Astrocyte of the spinal cord (primary cell): ENCODE data around the gene ADORA3.

Source experiments
- DNase-seq: peaks from one replicate; pipeline ENCODE4 v3.0.0; 2011; ENCODE audit warnings: low read depth, low spot score
- H3K4me3 ChIP-seq: 2 replicates; pipeline ENCODE4 v1.5.1; 2011; ENCODE audit warnings: low read depth, mild to moderate bottlenecking, low read length, moderate library complexity
- in situ Hi-C: cut with HindIII; loops from 2 replicates; pipeline ENCODE4 v1.10.0; 2017; ENCODE audit warnings: low sequenced_read_pairs
- TF ChIP-seq, protein P1 (sequence below): IDR thresholded peaks from 2 replicates; pipeline ENCODE4 v1.5.1; 2012; ENCODE audit warnings: low read depth, mild to moderate bottlenecking, low read length, inconsistent platforms

Gene ADORA3

DNA sequence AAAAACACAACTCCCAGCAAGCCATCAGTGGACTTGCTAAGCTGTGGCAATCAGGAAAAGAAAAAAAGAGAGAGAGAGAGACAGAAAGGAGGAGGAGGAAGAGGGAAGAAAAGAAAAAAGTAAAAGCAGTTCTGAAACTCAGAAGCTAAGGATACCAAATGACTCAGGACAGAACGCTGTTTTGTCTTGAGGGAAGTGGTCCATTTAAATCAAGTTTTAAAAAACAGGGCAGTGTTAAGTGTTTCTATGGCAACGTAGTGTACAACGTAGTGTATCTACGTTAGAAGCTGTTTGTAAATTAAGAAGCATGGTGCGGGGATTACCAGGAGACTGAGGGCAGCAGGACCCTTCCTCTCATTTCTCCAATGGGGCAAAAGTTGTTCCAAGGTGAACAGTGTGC, 5.8 kb downstream of the ADORA3 start:
- in situ Hi-C loops = no loop called here
- TF ChIP-seq, protein P1, sequence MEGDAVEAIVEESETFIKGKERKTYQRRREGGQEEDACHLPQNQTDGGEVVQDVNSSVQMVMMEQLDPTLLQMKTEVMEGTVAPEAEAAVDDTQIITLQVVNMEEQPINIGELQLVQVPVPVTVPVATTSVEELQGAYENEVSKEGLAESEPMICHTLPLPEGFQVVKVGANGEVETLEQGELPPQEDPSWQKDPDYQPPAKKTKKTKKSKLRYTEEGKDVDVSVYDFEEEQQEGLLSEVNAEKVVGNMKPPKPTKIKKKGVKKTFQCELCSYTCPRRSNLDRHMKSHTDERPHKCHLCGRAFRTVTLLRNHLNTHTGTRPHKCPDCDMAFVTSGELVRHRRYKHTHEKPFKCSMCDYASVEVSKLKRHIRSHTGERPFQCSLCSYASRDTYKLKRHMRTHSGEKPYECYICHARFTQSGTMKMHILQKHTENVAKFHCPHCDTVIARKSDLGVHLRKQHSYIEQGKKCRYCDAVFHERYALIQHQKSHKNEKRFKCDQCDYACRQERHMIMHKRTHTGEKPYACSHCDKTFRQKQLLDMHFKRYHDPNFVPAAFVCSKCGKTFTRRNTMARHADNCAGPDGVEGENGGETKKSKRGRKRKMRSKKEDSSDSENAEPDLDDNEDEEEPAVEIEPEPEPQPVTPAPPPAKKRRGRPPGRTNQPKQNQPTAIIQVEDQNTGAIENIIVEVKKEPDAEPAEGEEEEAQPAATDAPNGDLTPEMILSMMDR = no peak
- no peak for DNase-seq
- H3K4me3 ChIP-seq = no peak overlapping the region

DNA sequence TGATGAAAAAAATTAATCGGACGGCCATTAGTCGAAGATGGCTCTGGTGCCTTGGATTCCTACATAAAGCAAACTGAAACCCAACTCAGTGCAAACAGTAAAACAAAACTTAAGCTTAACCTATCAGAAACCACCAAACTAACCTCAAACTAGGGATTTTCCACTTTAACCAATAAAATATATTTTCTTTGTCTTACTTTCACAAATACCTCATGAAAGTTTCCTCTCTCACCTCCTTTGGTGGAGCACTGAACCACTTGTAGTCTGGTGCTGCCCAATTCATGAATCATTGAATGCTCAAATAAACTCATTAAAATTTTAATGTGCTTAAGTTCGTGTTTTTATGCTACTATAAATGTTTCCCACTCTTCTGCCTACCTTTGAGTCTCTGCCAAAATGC, 7.0 kb downstream of the ADORA3 start:
- in situ Hi-C loops = no loop called here
- no peak for DNase-seq
- TF ChIP-seq, protein P1 = no peak
- no peak overlapping the region for H3K4me3 ChIP-seq

DNA sequence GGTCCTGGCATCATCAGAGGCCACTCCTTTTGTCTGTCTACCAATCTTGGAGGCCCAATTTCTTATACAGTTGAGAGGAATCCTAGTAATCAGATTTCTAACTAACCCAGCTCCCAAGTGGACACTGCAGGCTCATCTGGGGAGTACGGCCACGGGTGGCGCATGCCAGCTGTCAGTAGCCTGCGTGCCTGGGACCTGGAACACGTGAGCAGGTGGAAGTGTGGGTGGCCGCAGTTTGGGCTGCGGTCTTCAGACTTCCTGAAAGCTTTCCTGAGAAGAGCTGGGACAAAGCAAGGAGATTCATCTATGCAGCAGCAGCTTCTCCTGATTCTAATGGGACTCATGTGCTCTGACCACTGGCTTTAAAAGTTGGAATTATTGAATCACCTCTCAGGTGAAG, 12.4 kb downstream of the ADORA3 start:
- no peak overlapping the region for H3K4me3 ChIP-seq
- in situ Hi-C loops = no loop called here
- no peak for DNase-seq
- TF ChIP-seq, protein P1 = no peak

DNA sequence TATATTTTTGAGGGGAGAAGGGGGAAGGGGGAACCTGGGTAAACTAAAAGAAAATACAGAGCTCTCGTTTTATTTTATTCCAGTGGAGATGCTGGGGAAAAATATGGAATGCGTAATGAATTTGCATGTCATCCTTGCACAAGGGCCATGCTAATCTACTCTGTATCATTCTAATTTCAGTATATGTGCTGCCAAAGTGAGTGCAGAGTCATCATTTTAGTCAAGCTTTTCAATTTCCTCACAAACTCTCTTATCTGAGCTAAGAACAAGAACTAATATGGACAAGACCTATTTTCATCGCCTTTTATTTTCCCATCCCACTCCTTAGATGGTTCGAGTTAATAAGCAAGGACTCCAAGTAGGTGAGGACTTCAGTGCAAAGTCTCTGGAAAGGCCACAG, 13.2 kb downstream of the ADORA3 start:
- H3K4me3 ChIP-seq = no peak overlapping the region
- DNase-seq = no peak
- TF ChIP-seq, protein P1 = no peak
- in situ Hi-C loops = no loop called here

DNA sequence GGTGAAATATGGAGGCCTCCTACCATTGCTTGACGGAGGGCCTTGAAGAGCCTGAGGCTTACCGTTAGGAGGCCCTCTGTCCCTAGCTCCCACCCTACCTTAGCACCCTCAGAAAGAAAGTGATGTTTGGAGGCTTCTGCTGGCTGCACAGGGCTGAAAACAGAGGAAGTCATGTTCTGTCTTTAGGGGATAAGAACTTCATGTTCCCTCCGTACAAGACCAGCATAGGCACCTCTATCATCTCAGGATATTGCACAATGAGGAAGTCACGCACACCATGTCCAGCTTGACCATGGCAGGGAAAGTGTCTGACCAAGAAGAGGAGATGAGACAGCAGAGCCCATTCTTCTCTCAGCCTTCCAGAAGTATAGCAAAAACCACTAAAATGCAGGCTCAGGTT, 13.8 kb downstream of the ADORA3 start:
- no peak for DNase-seq
- in situ Hi-C loops = no loop called here
- H3K4me3 ChIP-seq = no peak overlapping the region
- TF ChIP-seq, protein P1 = no peak

DNA sequence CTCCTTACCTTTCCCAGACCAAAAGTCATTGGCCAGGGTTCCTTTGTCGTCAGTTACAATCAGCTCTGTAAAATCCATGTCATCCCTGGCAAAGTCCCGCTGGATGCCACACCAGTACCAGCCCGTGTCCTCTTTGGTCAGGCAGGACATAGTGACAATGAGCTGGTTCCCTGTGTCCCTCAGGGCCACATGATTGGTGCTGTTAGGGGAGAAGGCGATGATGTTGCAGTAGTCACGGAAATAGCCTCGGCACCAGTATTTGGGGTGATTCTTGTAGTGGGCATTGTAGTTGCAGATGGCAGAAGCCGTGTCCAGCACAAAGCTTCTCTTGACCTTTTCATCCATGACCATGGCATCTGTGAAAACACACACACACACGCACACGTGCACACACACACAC, 14.8 kb downstream of the ADORA3 start:
- no peak for DNase-seq
- H3K4me3 ChIP-seq = no peak overlapping the region
- in situ Hi-C loops = no loop called here
- TF ChIP-seq, protein P1 = no peak

DNA sequence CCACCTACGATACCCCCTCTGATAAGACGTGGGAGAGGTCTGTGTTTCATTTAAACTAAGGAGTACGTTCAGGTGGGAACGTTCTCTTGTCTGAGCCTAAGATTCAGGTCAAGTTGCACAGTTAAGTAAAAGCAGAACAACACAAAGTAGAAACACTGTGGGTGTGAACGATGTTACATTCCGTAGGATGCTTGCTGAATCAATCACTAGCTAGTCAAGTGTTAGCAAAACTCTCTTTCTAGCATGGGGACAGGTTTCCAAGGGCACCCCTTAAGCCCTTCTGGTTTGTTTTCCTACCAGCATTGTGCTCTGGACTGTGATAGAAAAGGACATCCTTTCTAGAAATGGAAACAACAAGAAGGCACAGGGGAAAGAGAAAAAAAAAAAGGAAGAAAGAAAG, 16.3 kb downstream of the ADORA3 start:
- TF ChIP-seq, protein P1 = no peak
- in situ Hi-C loops = no loop called here
- no peak overlapping the region for H3K4me3 ChIP-seq
- DNase-seq = no peak
